Measurements from ENCODE around the gene PRMT7.

The PRMT7 gene

DNA sequence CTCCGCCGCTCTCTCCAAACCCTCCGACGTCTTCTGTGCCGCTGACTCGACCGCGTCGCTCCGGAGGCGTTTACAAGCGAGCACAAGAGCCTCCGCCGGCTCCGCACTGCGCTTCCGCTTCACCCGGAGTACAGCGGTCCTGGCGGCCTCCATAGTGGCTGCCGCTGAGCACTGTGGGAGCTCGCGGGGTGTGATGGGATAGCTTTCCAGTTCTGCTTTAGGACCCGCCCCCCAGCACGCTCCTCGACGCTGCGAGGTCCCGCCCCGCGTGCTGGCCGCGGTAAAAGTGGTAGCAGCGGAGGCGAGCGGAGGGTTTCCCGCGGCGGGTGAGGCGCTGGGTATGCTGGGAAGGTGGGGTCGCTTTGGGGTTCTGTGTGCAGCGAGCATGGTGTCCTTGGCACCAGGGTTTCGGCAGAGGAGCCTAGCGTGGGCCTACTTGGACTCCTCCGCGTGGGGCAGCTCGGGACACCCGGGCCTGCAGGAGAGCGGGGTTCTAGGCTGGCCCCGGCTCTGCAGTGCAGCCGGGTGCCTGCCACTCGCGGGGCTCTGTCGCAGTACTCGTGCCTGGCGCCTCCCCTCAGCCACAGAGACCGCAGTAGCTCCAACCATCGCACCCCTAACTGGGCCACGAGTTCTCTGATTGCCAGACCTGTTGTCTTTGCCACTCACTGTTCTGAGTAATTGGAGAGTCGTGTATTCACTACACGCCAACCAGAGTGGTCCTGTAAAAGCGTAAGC, at the start of gene PRMT7, which contains the start of gene SLC7A6OS:
TSS of gene PRMT7 (plus strand) at position 246 of the 738 bp plus-strand sequence. CDS start 4,961 bp downstream, outside the sequence.
TSS of gene SLC7A6OS (minus strand) at position 173 of the 738 bp plus-strand sequence. CDS start at position 153, 20 bp downstream.
- peak; percentile 29 for DNase-seq (ENCODE audit: low read depth, low spot score)
- H3K27ac ChIP-seq, result peak within 1 kb of the TSS; percentile 67

DNA sequence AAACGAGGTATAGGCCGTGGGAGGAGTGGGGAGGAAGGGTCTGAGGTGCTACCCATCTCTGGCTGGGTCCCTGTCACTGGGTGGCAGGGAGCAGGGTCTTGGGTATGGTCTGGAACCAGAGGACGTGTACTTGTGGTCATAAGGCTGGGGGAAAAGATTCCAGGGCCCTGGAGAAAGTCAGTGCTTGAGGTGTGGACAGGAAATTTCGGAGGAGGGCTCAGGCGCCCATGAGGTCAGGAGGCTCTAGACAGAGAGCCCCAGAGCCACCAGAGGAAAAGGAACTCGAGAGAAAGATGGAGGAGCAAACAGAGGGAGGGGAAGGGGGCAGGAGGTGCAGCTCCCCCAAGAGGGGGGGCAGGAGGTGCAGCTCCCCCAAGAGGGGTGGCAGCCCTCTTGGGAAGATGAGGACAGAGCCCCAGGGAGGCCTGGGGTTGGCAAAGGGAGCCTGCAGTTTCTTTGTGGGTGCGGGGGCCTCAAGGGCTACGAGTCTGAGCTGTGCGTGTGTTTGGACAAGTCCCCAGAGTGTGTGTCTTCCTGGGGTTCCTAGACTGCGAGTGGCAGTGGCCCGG, 47.2 kb upstream of the PRMT7 start:
- no peak for DNase-seq (ENCODE audit: low read depth, low spot score)
- peak overlapping the region; percentile 95 for H3K27ac ChIP-seq

DNA sequence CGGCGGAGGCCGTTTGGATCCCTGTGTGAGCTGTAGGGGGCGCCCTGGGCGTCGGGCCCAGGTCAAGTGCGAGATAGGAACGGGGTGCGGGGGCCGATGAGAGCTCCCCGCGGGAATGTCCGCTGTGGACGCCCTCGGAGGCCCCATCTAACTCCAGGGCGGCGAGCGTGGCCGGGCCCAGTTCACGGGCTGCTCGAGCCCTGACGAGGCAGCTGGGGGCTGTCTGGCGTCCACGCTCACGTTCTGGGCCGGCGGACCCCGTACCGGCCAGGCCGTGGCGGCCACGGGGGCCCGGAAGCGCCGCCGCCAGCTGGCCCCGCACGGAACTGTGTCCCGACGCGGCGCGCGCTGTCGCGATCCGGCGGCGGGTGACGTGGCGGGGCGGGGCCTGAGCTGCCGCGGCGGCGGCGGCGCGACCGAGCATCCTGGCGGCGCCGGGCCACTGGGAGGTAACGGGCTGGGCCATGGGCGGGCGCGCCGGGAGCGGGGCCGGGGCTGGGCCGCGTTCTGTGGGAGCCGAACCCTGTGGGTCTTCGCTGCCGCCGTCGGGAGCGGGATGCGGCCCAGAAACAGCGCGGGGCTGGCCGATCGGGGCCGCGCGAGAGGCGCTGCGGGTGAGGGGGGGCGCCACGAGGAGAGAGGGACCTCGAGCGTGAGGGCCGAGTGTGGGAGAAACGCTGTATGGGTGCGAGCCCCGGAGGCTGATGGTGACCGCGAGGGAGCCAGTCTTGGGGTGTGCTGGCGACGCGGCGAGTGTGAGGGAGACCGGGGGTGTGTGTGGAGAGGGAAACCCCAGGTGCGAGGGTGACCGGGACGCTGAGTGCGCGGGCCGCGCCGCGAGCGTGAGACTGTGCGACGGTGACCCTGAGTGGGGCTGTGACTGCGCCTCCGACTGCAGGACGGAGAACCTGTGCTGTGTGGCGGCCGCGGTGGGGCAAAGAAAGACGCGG, 46.4 kb upstream of the PRMT7 start, which contains the start of gene SLC7A6:
TSS of gene SLC7A6 (plus strand) at position 399 of the 950 bp plus-strand sequence. CDS start 10,201 bp downstream, outside the sequence.
- DNase-seq (ENCODE audit: low read depth, low spot score), result no peak
- H3K27ac ChIP-seq, result peak within 1 kb of the TSS; percentile 95

DNA sequence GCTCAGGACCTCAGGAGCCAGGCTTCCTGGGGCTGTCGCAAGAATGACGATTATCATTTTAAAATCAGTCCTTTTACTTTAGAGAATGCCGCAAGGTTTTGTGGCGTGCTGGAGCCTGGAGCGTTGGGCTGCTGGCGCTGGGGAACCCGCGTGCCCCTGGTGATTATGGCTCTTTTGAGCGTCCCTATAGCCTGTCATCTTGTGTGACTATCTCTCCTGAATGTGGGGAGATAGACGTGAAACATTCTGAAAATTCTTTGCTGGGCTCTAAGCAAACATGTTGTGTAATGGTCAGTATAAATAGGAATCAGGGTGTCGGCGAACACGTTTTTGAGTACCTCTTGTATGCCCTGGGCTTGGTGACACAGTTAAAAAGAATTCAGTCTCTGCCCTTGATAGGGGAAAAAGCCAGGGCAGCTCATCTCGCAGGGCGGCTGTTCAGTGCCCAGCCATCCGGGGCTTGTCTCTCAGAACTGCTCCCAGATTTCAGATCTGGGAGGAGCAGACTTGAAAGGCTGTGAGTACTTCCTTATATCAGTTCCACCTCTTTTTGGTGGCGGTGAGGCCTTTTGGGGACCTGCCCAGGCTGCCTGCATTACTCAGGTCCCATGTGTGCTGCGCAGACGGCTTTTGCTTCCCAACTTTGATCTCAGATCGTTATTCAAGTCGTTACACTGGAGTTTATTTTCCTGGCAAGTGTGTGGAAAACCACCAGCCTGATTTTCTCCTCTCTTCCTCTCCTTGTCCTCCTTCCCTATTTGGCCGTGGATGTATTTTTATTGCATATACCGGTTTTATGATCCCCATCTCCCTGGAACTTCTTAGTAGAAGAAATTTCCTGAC, 45.5 kb upstream of the PRMT7 start:
- DNase-seq (ENCODE audit: low read depth, low spot score), result no peak
- H3K27ac ChIP-seq, result peak overlapping the region; percentile 95

DNA sequence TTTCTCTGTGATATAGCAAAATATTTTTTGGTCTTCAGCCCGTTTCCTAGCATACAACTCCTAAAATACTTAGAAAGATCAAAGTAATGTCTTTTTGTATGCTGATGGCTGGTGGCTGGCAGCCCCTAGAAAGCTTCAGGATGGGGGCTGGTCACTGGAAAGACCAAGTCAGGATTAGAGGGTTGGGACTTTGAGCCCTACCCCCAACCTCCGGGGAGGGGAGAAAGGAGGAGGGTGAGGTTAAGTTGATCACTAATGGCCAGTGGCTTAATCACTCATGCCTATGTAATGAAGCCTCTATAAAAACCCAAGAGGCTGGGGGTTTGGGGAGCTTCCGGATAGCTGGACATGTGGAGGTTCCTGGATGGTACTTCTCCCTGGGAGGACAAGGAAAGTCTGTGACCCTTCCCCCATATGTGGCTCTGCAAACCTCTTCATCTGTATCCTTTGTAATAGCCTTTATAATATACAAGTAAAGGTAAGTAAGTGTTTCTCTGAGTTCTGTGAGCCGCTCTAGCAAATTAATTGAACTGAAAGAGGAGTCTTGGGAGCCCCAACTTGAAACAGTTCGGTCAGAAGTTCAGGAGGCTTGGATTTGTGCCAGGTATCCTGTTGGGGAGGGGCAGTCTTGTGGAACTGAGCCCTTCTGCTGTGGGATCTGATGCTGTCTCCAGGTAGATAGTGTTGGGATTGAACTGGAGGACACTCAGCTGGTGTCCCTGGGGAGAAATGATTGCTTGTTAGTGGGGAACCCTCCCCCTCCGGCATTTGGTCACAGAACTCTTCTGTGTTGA, 43.0 kb upstream of the PRMT7 start:
- no peak overlapping the region for H3K27ac ChIP-seq
- DNase-seq (ENCODE audit: low read depth, low spot score), result no peak

- no peak for DNase-seq (ENCODE audit: low read depth, low spot score)
- no peak overlapping the region for H3K27ac ChIP-seq
Observed at GRCh38 chr16:68269793-68270192, 41.0 kb upstream of the PRMT7 start.

DNA sequence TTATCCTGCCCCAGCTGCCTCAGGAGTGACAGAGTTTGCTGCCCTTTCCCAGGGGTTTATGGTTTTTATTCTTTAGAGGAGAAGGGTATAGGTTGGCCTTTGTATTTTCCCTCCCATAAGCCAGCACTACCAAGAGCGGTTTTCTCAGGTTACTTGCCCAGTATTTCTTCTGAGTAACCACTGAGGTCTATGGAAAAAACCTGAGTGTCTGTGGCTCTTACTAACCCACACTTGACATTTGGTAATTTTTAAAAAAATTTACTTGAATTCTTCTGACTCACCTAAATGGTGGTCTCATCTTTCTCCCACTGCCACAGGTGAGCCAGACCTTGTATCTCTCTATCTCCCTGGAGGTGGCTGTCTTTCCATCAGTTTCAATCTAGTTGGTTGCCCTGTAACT, 40.5 kb upstream of the PRMT7 start:
- no peak overlapping the region for H3K27ac ChIP-seq
- DNase-seq (ENCODE audit: low read depth, low spot score), result no peak

GRCh38 chr16:68272507-68273209, 38.2 kb upstream of the PRMT7 start:
- no peak for DNase-seq (ENCODE audit: low read depth, low spot score)
- no peak overlapping the region for H3K27ac ChIP-seq

DNA sequence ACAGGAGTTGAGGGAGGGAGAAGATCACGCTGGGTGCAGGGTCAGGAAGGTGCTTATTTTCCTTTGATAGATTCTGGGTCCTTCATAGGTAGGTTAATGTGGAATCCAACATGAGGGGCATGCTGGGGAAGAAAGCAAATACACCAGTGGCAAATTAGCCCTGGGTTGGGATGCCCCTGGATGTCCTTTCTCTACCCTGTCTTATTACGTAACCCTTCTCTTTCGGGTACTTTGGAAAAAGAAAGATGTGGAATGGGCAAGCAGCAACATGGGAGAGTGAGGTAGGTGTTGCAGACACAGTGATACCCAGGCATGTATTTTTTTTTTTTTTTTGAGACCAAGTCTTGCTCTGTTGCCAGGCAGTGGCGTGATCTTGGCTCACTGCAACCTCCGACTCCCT, 37.4 kb upstream of the PRMT7 start:
- H3K27ac ChIP-seq, result no peak overlapping the region
- DNase-seq (ENCODE audit: low read depth, low spot score), result no peak

DNA sequence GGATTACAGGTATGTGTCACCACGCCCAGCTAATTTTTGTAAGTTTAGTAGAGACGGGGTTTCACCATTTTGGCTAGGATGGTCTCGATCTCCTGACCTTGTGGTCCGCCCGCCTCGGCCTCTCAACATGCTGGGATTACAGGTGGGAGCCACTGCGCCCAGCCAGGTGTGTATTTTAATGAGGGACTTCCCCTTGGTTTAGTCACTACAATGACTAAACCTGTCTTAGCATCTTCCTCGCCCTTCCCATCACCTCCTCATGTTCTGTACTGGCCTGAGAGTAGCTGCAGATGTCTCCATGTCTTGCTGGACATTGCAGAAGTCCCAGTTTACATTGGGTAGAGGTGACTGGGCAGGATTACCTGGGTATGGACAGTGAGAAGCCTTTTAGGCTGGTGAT, 36.9 kb upstream of the PRMT7 start:
- no peak for DNase-seq (ENCODE audit: low read depth, low spot score)
- no peak overlapping the region for H3K27ac ChIP-seq

DNA sequence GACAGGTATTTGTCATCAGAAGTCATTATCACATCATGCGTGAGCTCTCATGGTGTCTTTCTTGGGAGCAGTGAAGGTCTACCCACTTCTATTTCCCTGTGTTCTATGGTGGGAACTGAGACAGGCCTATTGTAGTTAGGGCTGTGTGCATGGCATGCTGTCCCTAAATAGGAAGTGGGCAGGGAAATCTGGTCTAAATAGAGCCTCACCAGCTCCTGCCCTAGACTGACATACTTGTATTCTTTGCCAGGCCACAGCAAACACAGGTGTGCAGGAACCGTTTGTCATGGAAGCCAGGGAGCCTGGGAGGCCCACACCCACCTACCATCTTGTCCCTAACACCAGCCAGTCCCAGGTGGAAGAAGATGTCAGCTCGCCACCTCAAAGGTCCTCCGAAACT, 36.4 kb upstream of the PRMT7 start:
- DNase-seq (ENCODE audit: low read depth, low spot score), result no peak
- no peak overlapping the region for H3K27ac ChIP-seq

- DNase-seq (ENCODE audit: low read depth, low spot score), result peak; percentile 62
Observed at GRCh38 chr16:68275611-68276191, 35.1 kb upstream of the PRMT7 start.

GRCh38 chr16:68276223-68276622, 34.6 kb upstream of the PRMT7 start:
- no peak for DNase-seq (ENCODE audit: low read depth, low spot score)
- H3K27ac ChIP-seq, result no peak overlapping the region

More at GRCh38 chr16:68275611-68276191, 35.1 kb upstream of the PRMT7 start:
- no peak overlapping the region for H3K27ac ChIP-seq

DNA sequence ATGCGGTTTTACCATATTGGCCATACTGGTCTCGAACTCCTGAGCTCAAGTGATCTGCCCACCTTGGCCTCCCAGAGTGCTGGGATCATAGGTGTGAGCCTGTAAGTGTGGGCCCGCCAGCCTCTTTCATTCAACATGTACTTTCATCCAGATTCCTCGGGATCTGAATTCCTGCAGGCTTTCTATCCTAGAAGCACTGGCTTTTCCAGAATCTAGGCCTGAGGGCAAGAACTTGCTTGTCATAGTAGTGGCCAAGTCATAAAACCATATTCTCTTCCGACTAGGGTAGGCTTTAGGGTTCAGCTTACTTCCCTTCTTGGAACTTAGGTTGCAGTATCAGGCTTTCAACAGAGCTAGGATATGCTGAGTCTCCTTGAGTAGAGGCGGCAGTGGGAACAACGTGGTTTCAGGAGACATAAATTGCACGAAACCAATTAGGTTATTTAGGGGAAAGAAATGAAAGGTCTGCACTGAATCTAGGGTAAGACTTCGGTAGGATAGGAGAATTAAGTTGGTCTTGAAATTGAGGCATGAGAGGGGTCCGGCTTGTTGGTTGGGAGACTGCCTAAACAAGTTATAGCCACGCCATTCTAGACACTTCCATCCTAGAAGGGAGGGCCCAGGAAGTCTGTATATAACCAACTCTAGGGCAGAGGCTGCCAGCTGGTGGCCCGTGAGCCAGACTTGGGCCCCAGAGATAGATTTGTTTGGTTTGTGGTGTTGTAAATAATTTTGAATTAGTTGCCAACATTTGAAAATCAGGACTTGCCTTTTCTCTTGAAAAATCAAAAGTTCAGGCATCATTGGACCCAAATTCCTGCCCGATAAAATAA, 30.9 kb upstream of the PRMT7 start:
- H3K27ac ChIP-seq, result no peak overlapping the region
- no peak for DNase-seq (ENCODE audit: low read depth, low spot score)

DNA sequence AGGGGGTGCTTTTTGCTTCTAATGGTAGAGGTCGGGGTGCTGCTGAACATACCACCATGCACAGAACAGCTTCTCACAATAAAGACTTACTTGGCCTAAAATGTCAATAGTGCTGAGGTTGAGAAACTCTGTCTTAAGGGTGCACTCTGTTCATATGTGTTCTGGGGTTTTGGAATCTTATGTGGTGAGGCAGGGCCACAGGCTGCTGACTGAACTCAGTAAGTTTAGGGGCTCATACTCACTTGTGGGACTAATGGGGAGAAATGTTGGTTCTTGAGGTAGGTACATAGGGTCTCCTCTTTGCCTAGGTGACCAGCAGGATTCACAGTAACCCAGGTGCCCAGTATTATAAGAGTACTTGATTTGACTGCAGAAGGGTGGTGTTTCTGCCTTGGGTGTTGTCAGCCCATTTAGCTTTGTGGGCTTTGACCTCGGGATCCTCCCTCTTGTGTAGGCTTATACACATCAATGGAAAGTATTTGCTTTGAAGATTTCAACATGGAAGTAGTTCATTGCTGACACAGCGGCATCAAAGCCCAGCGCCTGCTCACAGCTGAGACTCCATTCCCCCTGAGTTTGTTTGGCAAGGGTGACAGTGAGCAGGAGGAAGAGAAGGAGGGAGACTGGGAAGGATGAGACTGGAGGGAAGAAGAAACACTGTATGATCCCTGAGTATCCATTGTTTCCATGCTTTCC, 29.3 kb upstream of the PRMT7 start:
- no peak overlapping the region for H3K27ac ChIP-seq

DNA sequence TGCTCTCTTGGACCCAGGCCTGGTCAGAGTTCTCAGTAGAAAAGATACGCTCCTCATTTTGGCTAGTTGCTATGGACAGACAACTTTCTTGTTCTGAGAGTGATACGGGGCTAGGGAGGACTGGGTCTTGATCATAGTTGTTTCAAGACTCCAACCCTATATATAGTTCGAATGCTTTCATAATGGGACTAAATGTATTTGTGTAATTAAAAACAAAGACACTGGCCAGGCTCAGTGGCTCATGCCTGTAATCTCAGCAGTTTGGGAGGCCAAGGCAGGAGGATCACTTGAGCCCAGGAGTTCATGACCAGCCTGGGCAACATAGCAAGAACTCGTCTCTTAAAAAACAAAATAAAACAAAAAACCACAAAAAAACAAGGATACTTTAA, 28.8 kb upstream of the PRMT7 start:
- H3K27ac ChIP-seq, result no peak overlapping the region

More for the DNA sequence above, 29.3 kb upstream of the PRMT7 start:
- no peak for DNase-seq (ENCODE audit: low read depth, low spot score)

GRCh38 chr16:68283346-68283745, 27.5 kb upstream of the PRMT7 start:
- no peak for DNase-seq (ENCODE audit: low read depth, low spot score)
- H3K27ac ChIP-seq, result no peak overlapping the region

More for the DNA sequence above, 28.8 kb upstream of the PRMT7 start:
- DNase-seq (ENCODE audit: low read depth, low spot score), result no peak
